Cardiac muscle cell (in vitro differentiated cells and primary cell): ENCODE results near the gene SYNJ2. TPM values are rescaled to one million over a fixed set of nuclear protein-coding genes. Genes with fewer than 3 reads are reported as not detected.

ENCODE experiments used
- DNase-seq, 2 donors: peaks; one replicate each; pipeline versions ENCODE4 v3.0.0 to v3.0.0-alpha.2; 2010 to 2017; ENCODE audit warnings: low read depth in 1 of 2, low spot score in 1 of 2
- H3K27ac ChIP-seq: fragments of 200-600 bp; sonication (generic); 2 replicates; pipeline ENCODE4 v1.5.1; 2016
- H3K27me3 ChIP-seq: fragments of 200-600 bp; sonication (generic); 2 replicates; pipeline ENCODE4 v1.6.0; 2016; ENCODE audit warnings: control low read depth
- H3K36me3 ChIP-seq: fragments of 200-600 bp; sonication (generic); 2 replicates; pipeline ENCODE4 v1.5.1; 2016; ENCODE audit warnings: control low read depth
- H3K4me1 ChIP-seq: fragments of 200-600 bp; sonication (generic); 2 replicates; pipeline ENCODE4 v1.8.1; 2017; ENCODE audit warnings: low read depth, mild to moderate bottlenecking, mixed run types
- H3K4me3 ChIP-seq: fragments of 200-600 bp; sonication (generic); 2 replicates; pipeline ENCODE4 v1.5.1; 2016; ENCODE audit warnings: mild to moderate bottlenecking
- H3K9me3 ChIP-seq: fragments of 200-600 bp; sonication (generic); 2 replicates; pipeline ENCODE4 v1.5.1; 2017; ENCODE audit warnings: low read depth, mild to moderate bottlenecking, control low read depth
- polyA plus RNA-seq: library from polyadenylated mRNA; unstranded; fragments of >200 nt; fragmentation: Nextera tagmentation; extraction: Ambion mirVana; gene quantifications from 2 replicates; pipeline ENCODE4 v1.2.1, GENCODE V29; 2016
- total RNA-seq: library from RNA; depleted of rRNA; stranded (reverse); fragments of >200 nt; gene quantifications from 2 replicates; pipeline ENCODE4 v1.2.3, GENCODE V29; 2016
- TF ChIP-seq, protein P1 (sequence below): IDR thresholded peaks from 2 replicates; pipeline ENCODE4 v1.5.1; 2012; ENCODE audit warnings: low read depth, mild to moderate bottlenecking, low read length

Gene SYNJ2
- total and polyA plus RNA-seq, 2 experiments from 2014 or later = 2.1 to 2.9 TPM

DNA sequence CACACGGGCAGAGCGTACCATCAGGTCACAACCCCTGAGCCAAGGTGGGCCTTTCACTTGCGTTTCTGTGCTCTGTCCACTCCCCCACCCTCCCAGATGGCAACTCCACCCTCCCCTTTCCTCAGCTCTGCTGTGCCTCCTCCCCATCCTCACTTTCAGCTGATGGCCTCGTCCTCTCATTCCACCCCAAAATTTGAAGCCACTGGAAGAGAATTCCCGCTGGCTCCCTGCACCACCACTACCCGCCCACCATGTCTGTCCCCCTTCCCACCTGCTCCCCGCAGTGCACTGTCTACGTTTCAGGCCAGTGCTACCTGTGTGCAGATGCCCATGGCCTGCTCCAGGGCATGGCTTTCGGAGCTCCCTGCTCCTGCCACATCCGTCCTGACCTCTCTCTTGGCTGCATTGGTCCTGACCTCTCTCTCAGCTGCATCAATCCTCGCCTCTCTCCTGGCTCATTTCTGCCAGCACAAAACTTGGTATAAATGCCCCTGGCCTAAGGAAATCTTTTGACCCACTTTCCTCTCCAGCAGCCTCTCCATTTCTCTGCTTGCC lies 24.0 kb downstream of the SYNJ2 start:
- TF ChIP-seq, protein P1, sequence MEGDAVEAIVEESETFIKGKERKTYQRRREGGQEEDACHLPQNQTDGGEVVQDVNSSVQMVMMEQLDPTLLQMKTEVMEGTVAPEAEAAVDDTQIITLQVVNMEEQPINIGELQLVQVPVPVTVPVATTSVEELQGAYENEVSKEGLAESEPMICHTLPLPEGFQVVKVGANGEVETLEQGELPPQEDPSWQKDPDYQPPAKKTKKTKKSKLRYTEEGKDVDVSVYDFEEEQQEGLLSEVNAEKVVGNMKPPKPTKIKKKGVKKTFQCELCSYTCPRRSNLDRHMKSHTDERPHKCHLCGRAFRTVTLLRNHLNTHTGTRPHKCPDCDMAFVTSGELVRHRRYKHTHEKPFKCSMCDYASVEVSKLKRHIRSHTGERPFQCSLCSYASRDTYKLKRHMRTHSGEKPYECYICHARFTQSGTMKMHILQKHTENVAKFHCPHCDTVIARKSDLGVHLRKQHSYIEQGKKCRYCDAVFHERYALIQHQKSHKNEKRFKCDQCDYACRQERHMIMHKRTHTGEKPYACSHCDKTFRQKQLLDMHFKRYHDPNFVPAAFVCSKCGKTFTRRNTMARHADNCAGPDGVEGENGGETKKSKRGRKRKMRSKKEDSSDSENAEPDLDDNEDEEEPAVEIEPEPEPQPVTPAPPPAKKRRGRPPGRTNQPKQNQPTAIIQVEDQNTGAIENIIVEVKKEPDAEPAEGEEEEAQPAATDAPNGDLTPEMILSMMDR = no peak
- no peaks in the 10 kb centered on the region for H3K36me3 ChIP-seq
- H3K4me3 ChIP-seq = no peak overlapping the region
- H3K4me1 ChIP-seq = no peaks in the 10 kb centered on the region
- no peak for DNase-seq
- H3K9me3 ChIP-seq = no peaks in the 10 kb centered on the region
- no peak overlapping the region for H3K27ac ChIP-seq
- no peaks in the 10 kb centered on the region for H3K27me3 ChIP-seq

DNA sequence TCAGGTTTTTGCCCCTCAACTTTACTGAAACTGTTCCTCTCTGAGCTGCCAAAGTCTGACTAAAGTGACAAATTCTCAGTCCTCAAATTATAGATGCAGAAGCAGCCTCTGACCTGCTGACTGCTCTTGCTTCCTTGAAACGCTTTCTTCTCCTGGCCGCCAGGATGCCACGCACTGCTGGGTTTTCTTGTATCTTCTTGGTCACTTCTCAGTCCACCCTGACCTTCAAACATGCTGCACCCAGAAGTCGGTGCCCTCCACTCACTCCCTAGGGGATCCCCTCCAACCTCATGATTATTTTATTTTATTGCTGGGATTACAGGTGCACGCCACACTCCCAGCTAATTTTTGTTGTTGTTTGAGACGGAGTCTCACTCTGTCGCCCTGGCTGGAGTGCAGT lies 24.7 kb downstream of the SYNJ2 start:
- TF ChIP-seq, protein P1 = no peak
- H3K4me1 ChIP-seq = no peaks in the 10 kb centered on the region
- H3K9me3 ChIP-seq = no peaks in the 10 kb centered on the region
- H3K27me3 ChIP-seq = no peaks in the 10 kb centered on the region
- no peaks in the 10 kb centered on the region for H3K36me3 ChIP-seq
- DNase-seq = no peak
- H3K4me3 ChIP-seq = no peak overlapping the region
- H3K27ac ChIP-seq = no peak overlapping the region

DNA sequence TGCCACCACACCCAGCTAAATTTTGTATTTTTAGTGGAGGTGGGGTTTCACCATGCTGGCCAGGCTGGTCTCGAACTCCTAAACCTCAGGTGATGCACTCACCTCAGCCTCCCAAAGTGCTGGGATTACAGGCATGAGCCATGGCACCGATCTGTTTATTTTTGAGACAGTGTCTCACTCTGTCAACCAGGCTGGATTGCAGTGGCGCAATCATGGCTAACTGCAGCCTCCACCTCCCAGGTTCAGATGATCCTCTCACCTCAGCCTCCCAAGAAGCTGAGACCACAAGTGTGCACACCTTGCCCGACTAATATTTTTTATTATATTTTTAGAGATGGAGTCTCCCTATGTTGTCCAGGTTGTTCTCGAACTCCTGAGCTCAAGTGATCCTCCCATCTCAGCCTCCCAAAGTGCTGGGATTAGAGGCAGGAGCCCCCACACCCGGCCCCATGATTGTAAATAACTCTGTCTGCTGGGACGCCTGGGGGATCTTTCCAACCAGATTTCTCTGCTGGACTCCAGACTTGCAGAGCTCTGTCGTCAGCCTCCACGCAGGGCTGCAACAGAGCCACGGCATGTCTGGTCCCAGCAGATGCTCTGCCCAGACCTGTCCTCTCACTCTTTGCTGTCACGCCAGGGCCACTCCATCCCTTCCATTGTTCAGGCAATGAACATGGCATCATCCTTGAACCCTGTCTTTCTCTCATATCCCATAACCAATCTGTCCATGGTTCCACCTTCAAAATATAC lies 25.3 kb downstream of the SYNJ2 start:
- no peak overlapping the region for H3K4me3 ChIP-seq
- no peaks in the 10 kb centered on the region for H3K9me3 ChIP-seq
- DNase-seq = no peak
- H3K27me3 ChIP-seq = no peaks in the 10 kb centered on the region
- H3K4me1 ChIP-seq = no peaks in the 10 kb centered on the region
- no peak overlapping the region for H3K27ac ChIP-seq
- no peaks in the 10 kb centered on the region for H3K36me3 ChIP-seq
- TF ChIP-seq, protein P1 = no peak

DNA sequence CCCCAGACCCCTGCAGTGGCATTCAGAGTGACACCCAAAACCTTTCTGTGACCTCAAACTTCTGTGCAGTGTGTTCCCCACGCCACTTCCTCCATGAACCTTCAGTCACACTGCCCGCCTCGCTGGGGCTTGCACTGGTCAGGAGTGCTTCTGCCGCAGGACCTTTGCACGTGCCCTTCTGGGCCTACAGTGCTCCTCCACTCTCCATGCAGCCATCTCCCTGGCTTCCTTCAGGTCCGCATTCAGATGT lies 27.1 kb downstream of the SYNJ2 start:
- no peak for DNase-seq
- TF ChIP-seq, protein P1 = no peak
- no peaks in the 10 kb centered on the region for H3K9me3 ChIP-seq
- H3K27me3 ChIP-seq = no peaks in the 10 kb centered on the region
- H3K4me1 ChIP-seq = no peaks in the 10 kb centered on the region
- no peaks in the 10 kb centered on the region for H3K36me3 ChIP-seq
- no peak overlapping the region for H3K27ac ChIP-seq
- H3K4me3 ChIP-seq = no peak overlapping the region

DNA sequence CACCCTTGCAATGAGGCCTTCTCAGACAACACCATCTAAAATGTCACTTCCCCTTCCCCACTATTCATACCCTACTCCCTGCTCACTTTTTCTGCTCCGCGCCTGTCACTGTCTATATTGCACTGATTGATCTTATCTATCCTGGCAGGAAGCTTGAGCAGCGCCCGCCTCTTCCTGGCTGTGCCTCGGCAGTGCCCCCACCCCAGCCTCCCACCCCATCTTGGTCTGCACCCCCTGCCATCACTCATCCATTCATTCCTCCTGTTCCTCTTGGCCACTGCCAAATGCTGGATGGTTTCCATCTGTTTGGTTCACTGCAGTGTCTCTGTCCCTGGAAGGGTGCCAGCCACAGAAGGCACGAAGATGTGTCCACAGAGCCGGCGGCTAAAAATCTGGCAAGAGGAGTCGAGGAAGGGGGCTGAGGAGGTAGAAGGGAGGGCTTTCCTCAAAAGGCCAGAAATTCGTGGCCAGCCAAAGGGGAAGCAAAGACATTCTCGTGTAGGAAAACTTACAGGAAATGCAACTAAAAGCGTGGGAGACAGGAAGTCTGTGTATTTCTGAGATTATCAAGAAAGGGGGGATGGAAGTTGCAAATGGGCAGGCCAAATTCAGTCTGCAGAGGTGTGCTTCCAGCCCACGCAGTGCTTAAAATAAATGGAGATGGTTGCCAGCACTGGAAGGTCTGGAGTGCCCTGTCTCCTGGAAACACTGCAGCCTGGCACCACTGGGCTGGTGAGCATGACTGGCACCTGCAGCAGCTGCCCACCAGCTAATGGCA lies 27.6 kb downstream of the SYNJ2 start:
- Histone ChIP-seq H3K4me1 (no peaks in the 10 kb centered on the region), H3K27me3 (no peaks in the 10 kb centered on the region), H3K36me3 (no peaks in the 10 kb centered on the region), H3K9me3 (no peaks in the 10 kb centered on the region), H3K4me3 (no peak overlapping the region), H3K27ac (no peak overlapping the region)
- TF ChIP-seq, protein P1 = no peak
- DNase-seq = peak in 1 of 2 donors; percentile 89
